Muscle of back (tissue), 13 donors: ENCODE measurements around the gene DAB2IP. TPM values are rescaled to one million over a fixed set of nuclear protein-coding genes. Genes with fewer than 3 reads are reported as not detected.
A peak's percentile ranks its signal among the peaks of the same experiment; 100 is the strongest.
"Not testable (repeated sequence)": the region's sequence is repeated elsewhere in the genome, so short reads cannot be mapped to it uniquely, and the experiment has no call there.

ENCODE experiments used
- DNase-seq, 3 donors: peaks; one replicate each; pipeline versions ENCODE4 v3.0.0 to v3.0.0-alpha.2; 2013
- long read RNA-seq, 9 donors: transcript quantifications; one replicate each; lab custom pipeline, GENCODE V29; 2026
- polyA plus RNA-seq, 10 donors: library from polyadenylated mRNA; unstranded; fragments of 120-200 nt; gene quantifications; one replicate each; pipeline ENCODE4 v1.2.1, GENCODE V29; 2013; ENCODE audit not compliant: insufficient read length in 10 of 10

DAB2IP gene
- polyA plus RNA-seq = 10 to 100 TPM; 31.1 to 42.6 (median 36.5) TPM
- long read RNA-seq, donor 1, full-length matches to known transcripts = 2 of 2 reads
- long read RNA-seq, donor 1, partial matches to known transcripts = 0 of 2 reads
- long read RNA-seq, donor 1, other reads (novel, unspliced or antisense) = 0 of 2 reads
- long read RNA-seq, donor 2, partial matches to known transcripts = 0 of 2 reads
- long read RNA-seq, donor 2, other reads (novel, unspliced or antisense) = 0 of 2 reads
- long read RNA-seq, donor 3 = 0 reads
- long read RNA-seq, donor 4, partial matches to known transcripts = 5 of 6 reads
- long read RNA-seq, donor 4, other reads (novel, unspliced or antisense) = 0 of 6 reads
- long read RNA-seq, donor 5, partial matches to known transcripts = 0 of 2 reads
- long read RNA-seq, donor 5, other reads (novel, unspliced or antisense) = 0 of 2 reads
- long read RNA-seq, donor 6, full-length matches to known transcripts = 4 of 4 reads
- long read RNA-seq, donor 6, partial matches to known transcripts = 0 of 4 reads
- long read RNA-seq, donor 6, other reads (novel, unspliced or antisense) = 0 of 4 reads
- long read RNA-seq, donor 7 = 0 reads
- long read RNA-seq, donor 8, full-length matches to known transcripts = 1 of 1 reads
- long read RNA-seq, donor 8, partial matches to known transcripts = 0 of 1 reads
- long read RNA-seq, donor 8, other reads (novel, unspliced or antisense) = 0 of 1 reads
- long read RNA-seq, donor 9 = 0 reads

DNA sequence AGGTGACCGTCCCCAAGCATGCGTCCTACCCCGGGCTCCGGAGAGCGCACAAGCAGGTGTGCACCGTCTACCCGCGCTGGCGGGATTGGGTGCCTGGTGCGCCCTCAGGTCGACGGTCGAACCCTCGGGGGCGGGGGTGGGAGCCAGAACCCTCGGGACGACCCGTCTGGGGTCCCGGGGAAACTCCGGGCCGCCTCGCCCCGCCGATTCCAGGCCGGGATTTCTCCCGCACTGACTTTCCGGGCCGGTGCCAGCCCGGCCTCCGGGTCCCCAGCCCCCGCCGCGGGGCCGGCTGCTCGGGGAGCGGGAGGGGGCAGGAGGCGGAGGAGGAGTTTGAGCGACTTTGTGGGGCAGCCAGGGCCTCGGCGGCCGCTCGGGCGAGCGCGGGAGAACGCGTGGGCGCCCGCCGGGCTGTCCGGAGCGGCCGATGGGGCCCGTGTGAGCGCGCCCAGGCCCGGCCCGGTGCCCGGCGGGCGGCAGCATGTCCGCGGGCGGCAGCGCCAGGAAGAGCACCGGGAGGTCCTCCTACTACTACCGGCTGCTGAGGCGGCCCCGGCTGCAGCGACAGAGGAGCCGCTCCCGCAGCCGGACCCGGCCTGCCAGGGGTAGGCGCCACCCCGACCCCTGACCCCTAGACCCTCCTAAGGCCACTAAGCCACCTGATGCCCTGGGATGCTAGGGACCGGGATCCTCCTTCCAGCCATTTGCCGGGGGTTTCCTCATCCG is at the start of gene DAB2IP:
TSS of gene DAB2IP (plus strand) at position 340 of the 726 bp plus-strand sequence. CDS start at position 482, 142 bp downstream.
- DNase-seq = peak; percentile 70 to 93 (median 89)

DNA sequence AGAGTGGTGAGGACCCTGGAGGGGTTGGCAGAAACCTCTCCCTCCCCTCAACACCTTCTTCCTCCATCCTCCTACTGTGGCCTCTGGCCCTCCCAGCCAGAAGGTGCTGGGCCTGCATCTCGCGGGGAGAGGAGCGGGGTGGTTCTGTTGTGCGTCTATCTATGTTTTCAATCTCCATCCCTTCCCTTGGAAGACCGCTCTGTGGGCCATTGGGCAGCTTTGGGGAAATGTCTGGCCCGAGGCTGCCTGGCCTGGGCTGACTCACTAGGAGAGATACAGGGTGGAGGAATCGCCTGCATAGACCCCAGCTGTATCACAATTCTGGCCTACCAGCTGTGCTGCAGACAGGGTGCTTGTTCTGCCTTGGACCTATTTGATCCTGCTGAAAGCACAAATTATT is 48.4 kb upstream of the DAB2IP start:
- no peak for DNase-seq

DNA sequence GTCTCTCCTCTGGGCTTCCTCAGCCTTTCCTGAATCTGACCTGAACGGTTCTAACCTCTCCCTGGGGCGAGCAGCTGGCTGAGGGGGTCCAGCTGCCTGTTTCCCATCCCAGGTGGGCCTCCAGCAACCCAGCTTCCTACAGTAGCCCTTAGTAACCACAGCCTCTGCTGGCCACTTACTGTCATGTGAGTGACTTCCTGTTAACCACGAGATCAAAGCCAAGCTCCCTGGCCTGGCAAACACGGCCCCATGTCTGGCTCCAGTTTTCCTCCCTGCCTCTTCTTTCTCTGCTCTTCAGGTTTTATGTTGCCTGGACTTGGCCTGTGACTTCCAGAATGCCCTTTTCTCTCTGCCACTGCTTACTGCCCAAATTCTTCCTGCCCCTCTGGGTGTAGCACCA is 47.2 kb upstream of the DAB2IP start:
- DNase-seq = peak in 1 of 3 donors; percentile 54

DNA sequence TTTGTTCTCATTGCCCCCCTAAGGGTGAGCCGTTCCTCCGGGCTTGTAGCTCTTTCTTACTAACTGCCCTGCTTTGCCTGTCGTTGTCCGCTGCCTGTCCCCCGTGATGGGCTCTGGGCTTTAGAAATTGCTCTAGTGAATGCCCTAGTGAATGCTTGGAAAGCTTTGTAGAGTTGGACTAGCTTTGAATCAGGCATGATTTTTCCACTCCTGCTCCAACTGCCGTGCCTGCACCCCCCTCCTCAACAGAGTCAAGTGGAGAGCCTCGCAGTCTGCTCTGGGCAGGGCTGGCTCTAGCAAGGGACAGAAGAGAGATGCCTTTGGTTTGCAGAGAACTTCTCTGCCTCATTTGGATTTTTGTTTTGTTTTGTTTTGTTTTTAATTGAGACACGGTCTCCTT is 46.8 kb upstream of the DAB2IP start:
- DNase-seq = no peak

DNA sequence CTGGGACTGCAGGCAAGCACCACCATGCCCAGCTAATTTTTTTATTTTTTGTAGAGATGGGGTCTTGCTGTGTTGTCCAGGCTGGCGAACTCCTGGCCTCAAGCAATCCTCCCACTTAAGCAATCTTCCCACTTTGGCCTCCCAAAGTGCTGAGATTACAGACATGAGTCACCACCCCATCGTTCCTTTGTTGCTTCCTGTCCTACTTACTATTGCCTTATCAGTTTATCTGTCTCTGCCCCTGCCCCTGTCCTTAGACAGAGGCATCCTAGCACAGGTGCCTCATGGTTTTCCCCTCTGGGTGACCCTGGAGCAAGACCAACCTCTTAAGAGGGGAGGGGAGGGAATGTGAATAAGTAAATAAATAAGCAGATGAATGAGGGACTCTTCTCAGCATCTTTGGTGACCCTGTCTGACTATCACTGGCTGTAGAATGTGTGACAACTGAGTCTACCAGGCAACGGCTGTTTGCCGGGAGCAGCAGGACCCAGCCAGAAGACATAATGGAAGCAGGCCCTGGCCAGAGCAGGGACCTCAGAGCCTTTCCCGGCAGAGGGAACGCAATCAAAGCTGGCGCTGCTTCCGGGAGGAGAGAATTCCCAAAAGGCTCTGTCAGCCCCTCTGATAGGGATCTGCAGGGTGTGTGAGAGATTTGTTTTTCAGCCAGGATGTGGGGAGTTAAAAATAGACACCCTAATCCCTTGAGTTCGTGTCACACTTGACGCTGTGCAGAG is 43.8 kb upstream of the DAB2IP start:
- DNase-seq = peak; percentile 56 to 69 (median 56)

DNA sequence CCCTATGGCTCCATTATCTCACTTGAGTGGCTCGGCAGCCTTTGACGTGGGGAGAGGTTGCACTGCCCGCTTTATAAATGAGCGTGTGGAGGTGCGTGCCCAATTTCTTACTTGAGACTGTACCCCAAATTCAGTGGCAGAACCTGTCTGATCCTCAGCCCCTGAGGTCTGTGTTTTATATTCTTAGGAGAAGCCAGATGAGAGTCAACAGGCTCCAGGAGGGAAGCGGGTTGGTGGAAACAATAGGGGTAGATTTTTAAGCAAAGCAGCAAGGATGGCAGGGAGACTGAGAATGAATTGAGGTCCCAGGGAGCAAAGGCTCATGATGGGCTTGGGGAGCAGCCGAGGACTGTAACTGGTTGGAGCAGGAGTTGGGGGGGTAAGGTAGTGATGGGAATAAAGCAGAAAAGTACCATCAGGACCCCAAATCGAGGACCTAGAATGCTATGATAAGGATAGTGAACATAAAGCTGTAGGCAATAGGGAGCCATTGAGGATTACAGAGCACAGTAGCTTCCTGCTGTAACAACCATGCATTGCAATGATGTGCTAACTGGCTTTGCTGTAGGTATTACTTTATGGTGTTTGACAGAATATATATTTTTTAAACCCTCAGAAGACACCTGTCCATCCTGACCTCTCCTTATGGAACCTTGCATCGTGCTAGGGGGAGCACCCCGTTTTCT is 43.1 kb upstream of the DAB2IP start:
- DNase-seq = no peak

DNA sequence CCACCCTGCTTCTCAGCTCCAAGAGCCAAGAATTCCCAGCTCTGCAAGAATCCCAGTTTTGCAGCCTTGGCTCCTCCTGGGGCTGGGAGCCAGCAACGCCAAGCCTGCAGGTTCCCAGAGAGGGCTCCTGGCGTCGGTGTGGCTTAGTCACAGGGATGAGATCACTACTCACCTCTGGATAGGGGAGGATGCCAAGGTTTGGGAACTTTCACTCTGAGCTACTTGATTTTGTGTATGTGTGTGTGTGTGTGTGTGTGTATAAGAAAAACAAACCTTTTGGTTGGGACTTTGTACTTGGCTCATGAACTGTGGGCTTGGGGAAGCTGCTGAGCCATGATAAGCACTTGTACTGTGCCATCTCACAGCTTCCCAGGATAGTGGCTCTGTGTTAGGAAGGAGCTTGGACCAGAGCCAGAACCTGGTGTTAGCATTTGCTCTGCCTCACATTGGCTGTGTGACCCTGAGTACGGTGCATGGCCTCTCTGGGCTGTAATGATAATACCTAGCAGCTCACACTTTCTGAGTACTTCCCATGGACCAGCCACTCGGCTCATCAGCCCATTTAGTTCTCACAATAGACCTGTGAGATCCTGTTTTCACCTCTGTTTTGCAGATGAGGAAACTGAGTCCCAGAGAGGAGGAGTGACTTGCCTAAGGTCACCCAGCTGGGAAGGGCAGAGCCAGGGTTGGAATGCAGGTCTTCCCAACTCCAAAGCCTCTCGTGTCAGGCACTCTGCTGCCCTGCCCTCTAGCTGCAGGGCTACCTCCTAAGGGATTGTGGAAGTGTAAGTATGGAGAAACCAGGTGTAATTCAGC is 41.4 kb upstream of the DAB2IP start:
- DNase-seq = peak in 1 of 3 donors; percentile 51

DNA sequence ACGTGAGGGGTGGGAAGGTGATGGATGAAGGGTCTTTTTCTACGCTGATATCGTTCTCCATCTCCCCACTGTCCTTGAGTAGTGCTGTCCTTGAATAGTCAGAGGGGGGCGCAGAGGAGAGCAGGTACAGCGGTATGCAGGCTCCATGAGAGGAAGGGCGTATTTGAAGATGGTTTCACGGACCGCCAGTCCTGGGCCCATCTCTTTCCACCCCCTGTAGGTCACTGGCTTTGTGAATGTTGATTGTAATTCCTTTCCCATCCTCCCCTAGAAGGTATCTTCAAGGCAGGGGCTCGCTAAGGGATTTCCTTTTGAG is 40.8 kb upstream of the DAB2IP start:
- DNase-seq = no peak

DNA sequence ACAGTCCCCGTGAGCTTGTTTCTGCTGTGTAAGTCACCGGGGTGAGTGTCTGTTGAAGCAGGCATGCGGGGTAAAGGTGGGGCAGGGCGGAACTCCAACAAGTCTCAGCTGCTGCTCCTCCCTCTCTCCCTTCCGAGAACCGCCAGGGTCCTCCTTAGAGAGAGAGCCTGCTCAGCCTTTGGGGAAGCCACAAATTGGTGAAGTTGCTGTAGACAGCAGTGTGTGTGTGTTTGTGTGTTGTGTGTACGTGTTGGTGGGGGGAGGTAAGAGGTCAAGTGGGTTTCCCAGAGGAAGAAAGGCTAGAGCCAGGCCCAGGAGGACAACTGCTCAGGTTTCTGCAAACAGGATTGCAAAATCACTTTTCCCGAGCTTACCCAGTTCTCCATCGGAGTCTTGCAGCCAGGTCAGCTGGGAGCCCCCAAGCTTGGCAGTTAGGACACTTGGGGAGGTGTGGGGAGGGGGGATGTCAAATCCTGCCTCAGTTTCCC is 38.9 kb upstream of the DAB2IP start:
- DNase-seq = no peak

DNA sequence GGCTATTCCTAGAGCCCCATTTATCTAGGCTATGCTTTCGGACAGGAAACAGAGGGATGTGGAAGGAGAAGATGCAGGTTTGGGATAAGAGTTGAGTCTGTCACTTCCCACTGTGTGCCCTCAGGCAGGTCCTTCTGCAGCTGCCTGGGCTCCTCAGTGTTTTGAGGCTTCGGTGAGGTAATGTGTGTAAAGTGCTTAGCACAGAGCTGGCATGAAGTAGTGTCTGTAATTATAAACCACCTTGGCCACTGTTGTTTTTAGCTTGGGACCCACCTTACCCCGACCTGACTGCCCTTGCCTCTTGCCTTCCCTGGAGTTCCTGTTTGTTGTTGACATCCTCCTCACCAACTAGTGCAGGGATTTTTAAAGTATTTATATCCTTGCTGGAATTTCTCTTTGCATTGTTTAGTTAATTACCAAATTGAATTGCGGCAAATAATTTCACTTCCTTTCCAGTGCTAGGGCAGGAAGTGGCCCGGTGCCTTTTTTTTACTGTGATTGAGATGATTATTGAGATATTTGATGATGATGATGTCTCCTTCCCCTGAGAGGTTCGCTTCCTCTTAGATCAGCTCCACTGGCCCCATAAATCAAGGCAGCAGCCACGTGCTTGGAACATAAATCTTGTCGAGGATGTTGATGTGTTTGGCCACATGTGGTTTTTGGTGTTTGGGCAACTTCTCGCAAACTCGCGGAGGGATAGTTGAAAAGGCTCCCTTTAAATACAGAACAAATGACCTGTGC is 38.3 kb upstream of the DAB2IP start:
- DNase-seq = no peak

DNA sequence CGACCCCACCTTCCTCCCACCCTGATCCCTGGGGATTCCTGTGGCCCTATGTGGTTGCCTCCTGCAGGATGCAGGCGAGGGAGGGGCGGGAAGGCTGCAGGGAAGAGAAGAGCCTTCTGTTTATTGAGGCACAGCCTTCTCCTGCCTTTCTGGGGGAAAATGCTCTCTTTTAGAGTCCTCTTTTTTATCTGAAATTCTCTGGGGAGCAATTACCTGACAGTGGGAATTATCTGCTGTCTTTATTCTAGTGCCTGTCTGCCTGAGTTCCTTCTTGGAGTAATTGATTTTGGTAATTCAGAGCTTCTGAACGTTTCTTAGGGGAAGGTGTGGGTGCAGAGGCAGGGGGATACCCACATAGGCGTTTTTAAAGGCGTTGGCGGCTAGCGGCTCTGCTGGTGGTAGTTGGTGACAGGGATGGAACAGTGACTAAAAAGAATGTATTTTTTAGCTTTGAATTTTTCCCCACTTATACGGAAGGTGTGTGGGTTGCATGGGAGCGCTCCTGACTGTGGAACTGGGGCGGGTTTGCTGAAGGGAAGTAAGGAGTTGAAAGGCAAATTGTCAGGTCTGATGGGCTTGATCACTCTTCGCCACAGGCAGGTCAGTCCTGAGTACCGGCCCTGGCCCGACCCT is 35.2 kb upstream of the DAB2IP start:
- no peak for DNase-seq

DNA sequence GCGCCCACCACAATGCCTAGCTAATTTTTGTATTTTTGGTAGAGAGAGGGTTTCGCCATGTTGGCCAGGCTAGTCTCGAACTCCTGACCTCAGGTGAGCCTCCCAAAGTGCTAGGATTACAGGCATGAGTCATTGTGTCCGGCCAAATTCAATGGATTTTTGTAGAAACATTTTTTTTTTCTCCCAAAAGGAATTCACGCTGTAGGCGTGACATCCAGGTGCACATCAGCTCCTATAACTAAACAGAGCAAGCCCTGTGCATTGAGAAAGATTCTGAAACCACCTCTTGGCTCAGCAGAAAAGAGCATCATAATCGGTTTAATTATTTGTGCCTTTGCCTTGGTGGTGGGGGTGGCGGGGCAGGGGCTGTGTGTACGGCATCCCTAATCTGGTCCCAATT is 32.9 kb upstream of the DAB2IP start:
- no peak for DNase-seq

DNA sequence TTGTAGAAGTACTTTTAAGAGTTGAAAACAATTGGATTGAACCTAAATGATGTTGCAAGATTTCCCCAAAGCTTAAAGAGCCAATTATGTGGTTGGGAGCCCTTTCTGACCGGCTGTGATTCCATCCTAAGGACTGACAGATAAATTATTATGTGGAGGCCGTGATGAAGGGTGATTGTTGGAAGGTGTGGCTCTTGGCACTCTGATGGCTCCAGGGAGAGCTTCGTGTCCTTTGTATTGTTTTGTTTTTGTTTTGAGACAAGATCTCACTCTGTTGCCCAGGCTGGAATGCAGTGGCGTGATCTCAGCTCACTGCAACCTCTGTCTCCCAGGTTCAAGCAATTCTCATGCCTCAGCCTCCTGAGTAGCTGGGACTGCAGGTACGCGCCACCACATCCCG is 32.5 kb upstream of the DAB2IP start:
- DNase-seq = not testable (repeated sequence)

DNA sequence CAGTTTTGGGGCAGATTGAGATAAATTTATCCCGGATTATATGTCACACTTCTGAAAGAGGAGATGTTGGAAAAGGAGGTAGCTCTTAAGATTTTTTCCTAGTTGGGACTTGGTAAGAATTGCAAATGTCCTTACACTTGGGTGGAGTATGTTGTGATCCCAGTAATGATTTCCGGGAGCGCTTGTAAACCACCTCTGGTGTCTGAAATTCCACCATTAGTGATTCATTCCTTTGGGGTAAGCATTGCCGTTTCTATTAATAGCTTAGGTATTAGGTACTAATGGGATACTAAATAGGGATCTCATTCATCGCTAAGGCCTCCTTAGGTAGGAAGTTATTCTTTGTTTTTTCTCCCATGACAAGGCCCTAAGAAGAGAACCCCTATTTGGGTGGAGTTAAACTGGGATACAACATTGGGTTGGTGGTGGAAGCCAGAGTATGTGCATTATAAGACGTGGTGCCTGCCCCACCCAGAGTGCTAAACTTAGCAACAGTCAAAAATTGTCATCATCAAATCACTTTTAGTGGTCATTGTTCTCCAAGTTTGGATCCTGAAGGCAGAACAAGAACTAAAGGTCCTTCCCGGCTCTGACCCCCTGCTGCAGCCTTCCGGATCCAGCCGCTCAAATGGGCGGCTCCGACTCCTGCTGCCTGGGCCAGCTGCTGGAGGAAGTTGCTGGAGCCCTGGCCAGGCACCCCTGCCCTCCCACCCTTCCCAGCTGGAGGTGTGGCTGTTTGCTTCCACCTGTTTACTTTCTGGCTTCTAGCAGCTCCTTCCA is 31.7 kb upstream of the DAB2IP start:
- no peak for DNase-seq

DNA sequence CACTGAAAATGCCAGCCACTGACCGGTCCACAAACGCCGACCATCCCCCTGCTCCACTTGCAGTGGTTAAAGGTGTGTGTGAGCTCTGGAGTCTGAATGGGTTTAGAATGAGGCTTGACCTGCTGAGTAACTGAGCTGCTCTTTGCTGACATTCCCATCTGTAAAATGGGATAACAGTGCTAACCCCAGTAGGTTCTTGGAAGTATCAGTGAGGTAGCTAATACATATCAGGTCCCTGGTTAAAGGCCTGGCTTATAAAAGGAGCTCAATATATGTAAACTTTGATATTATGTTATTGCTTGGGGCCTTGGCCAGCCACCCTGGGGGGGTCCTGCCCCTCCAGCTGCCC is 31.1 kb upstream of the DAB2IP start:
- no peak for DNase-seq

DNA sequence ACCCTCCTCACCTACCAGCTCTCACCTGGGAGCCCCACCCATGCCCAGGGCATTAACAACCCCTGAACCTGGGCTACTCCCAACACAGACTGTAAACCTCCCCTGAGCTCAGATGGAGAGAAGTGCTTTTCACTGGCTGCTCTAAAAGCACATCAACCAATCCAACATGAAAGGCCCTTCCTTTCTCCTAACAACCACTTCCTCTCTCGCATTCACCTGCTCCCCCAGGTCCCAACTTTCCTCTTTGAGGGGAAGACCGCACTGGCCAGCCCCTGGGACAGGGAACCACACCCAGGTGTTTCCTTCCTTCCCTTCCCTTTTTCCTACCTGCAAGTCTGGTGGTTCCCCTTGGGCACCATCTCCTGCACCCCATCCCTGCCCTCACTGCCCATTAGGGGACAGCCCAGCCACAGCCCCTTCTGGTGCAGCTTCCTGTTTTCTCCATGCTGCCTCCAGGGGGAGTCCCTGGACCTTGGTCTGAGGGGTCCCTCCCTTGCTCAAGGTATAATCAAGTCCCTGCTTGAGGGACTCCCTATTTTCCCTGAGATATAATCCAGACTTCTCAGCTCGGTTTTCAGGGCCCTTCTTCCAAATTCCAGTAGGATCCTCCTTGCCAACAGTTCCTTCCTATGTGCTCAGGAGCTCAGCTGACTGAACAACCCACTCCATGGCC is 30.5 kb upstream of the DAB2IP start:
- no peak for DNase-seq

DNA sequence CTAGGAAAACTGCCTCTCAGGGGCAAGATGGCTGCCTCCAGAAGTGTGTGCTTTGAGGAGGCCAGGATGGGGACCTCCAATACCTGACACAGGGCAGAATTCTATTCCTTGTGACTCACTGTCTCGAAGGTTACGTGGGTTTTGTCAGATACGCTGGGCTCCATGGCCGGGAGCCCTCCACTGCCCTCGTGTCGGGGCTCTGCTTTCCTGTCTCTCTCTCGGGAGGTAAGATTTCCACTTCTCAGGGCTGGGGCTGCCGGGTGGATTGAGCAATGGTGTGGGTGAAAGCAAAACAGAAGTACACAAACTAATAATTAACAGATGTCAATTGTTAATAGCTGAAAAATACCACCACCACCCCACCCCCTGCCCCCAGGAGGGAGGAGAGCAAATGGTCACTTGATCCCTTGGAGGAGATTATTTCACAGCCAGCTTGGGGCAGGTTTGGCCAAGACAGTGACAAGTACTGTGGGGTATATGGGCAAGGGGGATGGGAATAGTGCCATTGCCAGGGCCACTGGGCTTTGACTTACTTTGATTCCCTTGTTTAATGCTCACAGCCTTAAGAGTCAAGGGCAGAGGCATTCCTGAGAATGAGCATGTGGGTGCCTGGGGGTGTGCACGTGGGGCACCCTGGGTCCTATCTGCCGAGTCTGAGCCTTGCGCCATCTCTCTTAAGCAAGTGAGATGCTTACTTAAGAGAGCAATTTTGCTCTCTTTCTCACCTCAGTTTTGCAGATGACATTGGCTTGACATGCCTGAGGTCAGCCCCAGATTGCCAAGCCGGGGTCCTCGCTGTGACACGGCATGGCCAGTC is 28.8 kb upstream of the DAB2IP start:
- DNase-seq = no peak
